Measurements from ENCODE around the gene VPS37D.
A peak's percentile ranks its signal among the peaks of the same experiment; 100 is the strongest.

VPS37D gene

DNA sequence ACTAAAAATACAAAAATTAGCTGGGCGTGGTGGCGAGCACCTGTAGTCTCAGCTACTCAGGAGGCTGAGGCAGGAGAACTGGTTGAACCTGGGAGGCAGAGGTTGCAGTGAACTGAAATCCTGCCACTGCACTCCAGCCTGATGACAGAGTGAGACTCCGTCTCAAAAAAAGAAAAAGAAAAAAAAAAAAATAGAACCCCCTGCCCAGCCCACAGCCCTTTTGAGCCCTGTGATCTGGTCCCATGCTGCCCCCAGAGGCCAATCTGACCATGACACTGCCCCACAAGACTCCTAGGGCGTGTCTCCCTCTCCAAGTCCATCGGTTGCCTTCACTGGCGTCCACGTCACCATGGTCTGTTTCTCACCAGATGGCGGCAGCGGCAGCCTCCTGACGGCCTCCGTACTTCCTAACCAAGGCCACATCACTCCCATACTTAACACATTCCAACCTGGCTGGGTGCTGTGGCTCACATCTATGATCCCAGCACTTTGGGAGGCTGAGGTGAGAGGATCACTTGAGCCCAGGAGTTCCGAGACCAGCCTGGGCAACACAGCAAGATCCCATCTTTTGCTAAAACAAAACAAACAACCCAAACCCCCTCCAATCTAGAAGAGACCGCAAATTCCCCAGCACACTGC, 33.8 kb downstream of the VPS37D start:
- Histone ChIP-seq H3K27me3 (ENCODE audit: low read depth, low read length) (no peaks in the 10 kb centered on the region), H3K27ac (ENCODE audit: low read length) (no peak overlapping the region), H2AFZ (ENCODE audit: low read depth, low read length) (no peak overlapping the region), H4K20me1 (ENCODE audit: insufficient read depth, low read length) (no peaks in the 10 kb centered on the region; the same call in 1 of the 2 replicates), H3K4me1 (ENCODE audit: low read length) (no peaks in the 10 kb centered on the region), H3K9me3 (ENCODE audit: insufficient read depth, low read length) (no peaks in the 10 kb centered on the region), H3K4me3 (ENCODE audit: low read length) (no peak overlapping the region), H3K79me2 (ENCODE audit: low read length) (no peaks in the 10 kb centered on the region), H3K9ac (ENCODE audit: low read length) (no peak overlapping the region), H3K4me2 (ENCODE audit: low read length) (no peak overlapping the region), H3K36me3 (replicated peaks; ENCODE audit: low read depth, low read length) (peaks cover 25% of the 10 kb centered on the region)
- TF ChIP-seq, protein P1, sequence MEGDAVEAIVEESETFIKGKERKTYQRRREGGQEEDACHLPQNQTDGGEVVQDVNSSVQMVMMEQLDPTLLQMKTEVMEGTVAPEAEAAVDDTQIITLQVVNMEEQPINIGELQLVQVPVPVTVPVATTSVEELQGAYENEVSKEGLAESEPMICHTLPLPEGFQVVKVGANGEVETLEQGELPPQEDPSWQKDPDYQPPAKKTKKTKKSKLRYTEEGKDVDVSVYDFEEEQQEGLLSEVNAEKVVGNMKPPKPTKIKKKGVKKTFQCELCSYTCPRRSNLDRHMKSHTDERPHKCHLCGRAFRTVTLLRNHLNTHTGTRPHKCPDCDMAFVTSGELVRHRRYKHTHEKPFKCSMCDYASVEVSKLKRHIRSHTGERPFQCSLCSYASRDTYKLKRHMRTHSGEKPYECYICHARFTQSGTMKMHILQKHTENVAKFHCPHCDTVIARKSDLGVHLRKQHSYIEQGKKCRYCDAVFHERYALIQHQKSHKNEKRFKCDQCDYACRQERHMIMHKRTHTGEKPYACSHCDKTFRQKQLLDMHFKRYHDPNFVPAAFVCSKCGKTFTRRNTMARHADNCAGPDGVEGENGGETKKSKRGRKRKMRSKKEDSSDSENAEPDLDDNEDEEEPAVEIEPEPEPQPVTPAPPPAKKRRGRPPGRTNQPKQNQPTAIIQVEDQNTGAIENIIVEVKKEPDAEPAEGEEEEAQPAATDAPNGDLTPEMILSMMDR (IDR thresholded peaks at IDR 0.05; ENCODE audit: low read depth, low read length): peak; percentile 32
- no peak for TF ChIP-seq EZH2phosphoT487 (IDR thresholded peaks at IDR 0.05; ENCODE audit: low read depth)

DNA sequence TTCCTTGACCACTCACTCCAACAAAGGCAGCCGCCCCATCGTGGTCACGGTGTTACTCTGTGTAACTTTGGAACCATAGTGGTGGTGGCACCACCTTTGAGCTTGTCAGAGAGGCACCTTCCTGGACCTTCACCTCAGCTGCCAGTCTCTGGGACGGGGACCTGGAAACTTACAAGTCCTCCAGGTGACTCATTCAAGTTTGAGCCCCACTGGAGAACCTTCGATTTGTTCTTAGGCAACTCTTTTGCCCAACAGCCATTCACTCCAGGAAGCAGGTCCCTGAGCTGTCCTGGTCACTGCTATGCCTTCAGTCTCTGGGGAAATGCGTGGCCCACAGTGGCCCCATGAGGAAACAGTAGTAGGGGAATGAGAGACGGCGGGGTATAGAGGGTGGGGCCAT, 34.6 kb downstream of the VPS37D start:
- Histone ChIP-seq H3K27ac (ENCODE audit: low read length) (no peak overlapping the region), H3K79me2 (ENCODE audit: low read length) (no peaks in the 10 kb centered on the region), H3K27me3 (ENCODE audit: low read depth, low read length) (no peaks in the 10 kb centered on the region), H3K4me2 (ENCODE audit: low read length) (no peak overlapping the region), H3K9me3 (ENCODE audit: insufficient read depth, low read length) (no peaks in the 10 kb centered on the region), H3K4me3 (ENCODE audit: low read length) (no peak overlapping the region), H3K4me1 (ENCODE audit: low read length) (no peaks in the 10 kb centered on the region), H2AFZ (ENCODE audit: low read depth, low read length) (no peak overlapping the region), H3K36me3 (replicated peaks; ENCODE audit: low read depth, low read length) (peaks cover 22% of the 10 kb centered on the region), H3K9ac (ENCODE audit: low read length) (no peak overlapping the region), H4K20me1 (ENCODE audit: insufficient read depth, low read length) (no peaks in the 10 kb centered on the region)
- TF ChIP-seq EZH2phosphoT487 (IDR thresholded peaks at IDR 0.05; ENCODE audit: low read depth): no peak
- TF ChIP-seq, protein P1 (IDR thresholded peaks at IDR 0.05; ENCODE audit: low read depth, low read length): no peak

DNA sequence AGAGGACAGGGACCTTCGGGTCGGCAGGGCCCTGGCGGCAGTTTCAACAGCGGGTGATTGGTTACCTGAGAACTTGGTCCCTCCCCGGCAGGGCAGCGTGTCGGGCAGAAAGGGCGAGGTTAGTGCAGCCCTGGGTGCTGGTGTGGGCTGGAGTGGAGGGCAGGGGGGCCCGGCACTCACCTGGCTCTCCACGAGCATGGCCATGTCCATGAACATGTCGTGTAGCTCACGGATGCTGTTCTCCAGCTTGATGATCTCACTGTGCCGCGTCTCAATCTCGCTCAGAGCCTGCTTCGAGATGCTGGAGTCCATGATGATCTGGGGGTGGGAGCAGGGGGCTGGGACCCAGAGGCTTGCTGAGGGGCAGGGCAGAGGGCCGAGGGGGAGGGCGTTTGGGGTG, 35.0 kb downstream of the VPS37D start:
- Histone ChIP-seq H4K20me1 (ENCODE audit: insufficient read depth, low read length) (no peaks in the 10 kb centered on the region), H3K36me3 (replicated peaks; ENCODE audit: low read depth, low read length) (peaks cover 19% of the 10 kb centered on the region)

DNA sequence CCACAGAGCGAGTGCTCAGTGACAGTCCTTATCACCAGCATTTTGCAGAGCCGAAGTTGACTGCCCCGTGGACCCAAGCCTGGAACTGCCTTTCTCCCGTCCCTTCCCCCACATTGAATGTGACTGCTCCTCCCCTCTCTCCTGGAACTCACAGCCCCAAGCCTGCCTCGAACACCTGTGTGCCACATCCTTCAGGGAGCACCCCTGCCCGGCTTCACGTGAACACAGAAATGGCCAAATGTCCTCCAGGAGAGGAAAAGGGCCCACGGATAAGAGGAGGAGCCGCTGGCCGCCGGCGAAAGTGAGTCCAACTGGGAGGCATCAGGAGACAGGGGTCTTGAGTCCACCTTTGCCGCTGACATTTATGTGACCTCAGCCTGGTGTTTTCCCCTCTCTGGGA, 35.6 kb downstream of the VPS37D start:
- no peaks in the 10 kb centered on the region for H4K20me1 ChIP-seq (ENCODE audit: insufficient read depth, low read length)
- no peak overlapping the region for H3K4me2 ChIP-seq (ENCODE audit: low read length)
- H3K4me1 ChIP-seq (ENCODE audit: low read length): no peaks in the 10 kb centered on the region
- TF ChIP-seq, protein P1 (IDR thresholded peaks at IDR 0.05; ENCODE audit: low read depth, low read length): no peak
- no peak for TF ChIP-seq EZH2phosphoT487 (IDR thresholded peaks at IDR 0.05; ENCODE audit: low read depth)
- H2AFZ ChIP-seq (ENCODE audit: low read depth, low read length): no peak overlapping the region
- no peak overlapping the region for H3K9ac ChIP-seq (ENCODE audit: low read length)
- no peaks in the 10 kb centered on the region for H3K79me2 ChIP-seq (ENCODE audit: low read length)
- H3K27me3 ChIP-seq (ENCODE audit: low read depth, low read length): no peaks in the 10 kb centered on the region
- peaks cover 18% of the 10 kb centered on the region for H3K36me3 ChIP-seq (replicated peaks; ENCODE audit: low read depth, low read length)
- no peak overlapping the region for H3K27ac ChIP-seq (ENCODE audit: low read length)
- H3K9me3 ChIP-seq (ENCODE audit: insufficient read depth, low read length): no peaks in the 10 kb centered on the region
- H3K4me3 ChIP-seq (ENCODE audit: low read length): no peak overlapping the region

More for the DNA sequence above, 35.0 kb downstream of the VPS37D start:
- H3K27ac ChIP-seq (ENCODE audit: low read length): no peak overlapping the region
- H3K4me1 ChIP-seq (ENCODE audit: low read length): no peaks in the 10 kb centered on the region
- no peak overlapping the region for H3K4me2 ChIP-seq (ENCODE audit: low read length)
- no peaks in the 10 kb centered on the region for H3K9me3 ChIP-seq (ENCODE audit: insufficient read depth, low read length)
- no peak for TF ChIP-seq EZH2phosphoT487 (IDR thresholded peaks at IDR 0.05; ENCODE audit: low read depth)
- TF ChIP-seq, protein P1 (IDR thresholded peaks at IDR 0.05; ENCODE audit: low read depth, low read length): no peak
- H3K9ac ChIP-seq (ENCODE audit: low read length): no peak overlapping the region
- H3K79me2 ChIP-seq (ENCODE audit: low read length): no peaks in the 10 kb centered on the region
- no peak overlapping the region for H3K4me3 ChIP-seq (ENCODE audit: low read length)
- no peaks in the 10 kb centered on the region for H3K27me3 ChIP-seq (ENCODE audit: low read depth, low read length)
- H2AFZ ChIP-seq (ENCODE audit: low read depth, low read length): no peak overlapping the region
